ENCODE results near the gene CDK19.
"Not testable (repeated sequence)": the region's sequence is repeated elsewhere in the genome, so short reads cannot be mapped to it uniquely, and the experiment has no call there.

The CDK19 gene

GRCh38 chr6:110812719-110813118, 2.5 kb downstream of the CDK19 start:
- no peak for TF ChIP-seq CTCF (IDR thresholded peaks at IDR 0.05)
- no peak for DNase-seq
- H3K4me3 ChIP-seq = no peak overlapping the region
- H3K4me1 ChIP-seq = peaks cover 0 to 19% (median 15%) of the 10 kb centered on the region in 4 donors
- no peaks in the 10 kb centered on the region for H3K36me3 ChIP-seq
- intact Hi-C loops (cut with DNase I; ENCODE audit: low total_unique reads) = loop anchor here (10.0 kb wide), 1 partner anchor 1118 kb away; the partner anchor contains the start of genes AK9 and FIG4
- no peaks in the 10 kb centered on the region for H3K9me3 ChIP-seq
- H3K27me3 ChIP-seq = no peaks in the 10 kb centered on the region
- H3K27ac ChIP-seq = no peak overlapping the region

DNA sequence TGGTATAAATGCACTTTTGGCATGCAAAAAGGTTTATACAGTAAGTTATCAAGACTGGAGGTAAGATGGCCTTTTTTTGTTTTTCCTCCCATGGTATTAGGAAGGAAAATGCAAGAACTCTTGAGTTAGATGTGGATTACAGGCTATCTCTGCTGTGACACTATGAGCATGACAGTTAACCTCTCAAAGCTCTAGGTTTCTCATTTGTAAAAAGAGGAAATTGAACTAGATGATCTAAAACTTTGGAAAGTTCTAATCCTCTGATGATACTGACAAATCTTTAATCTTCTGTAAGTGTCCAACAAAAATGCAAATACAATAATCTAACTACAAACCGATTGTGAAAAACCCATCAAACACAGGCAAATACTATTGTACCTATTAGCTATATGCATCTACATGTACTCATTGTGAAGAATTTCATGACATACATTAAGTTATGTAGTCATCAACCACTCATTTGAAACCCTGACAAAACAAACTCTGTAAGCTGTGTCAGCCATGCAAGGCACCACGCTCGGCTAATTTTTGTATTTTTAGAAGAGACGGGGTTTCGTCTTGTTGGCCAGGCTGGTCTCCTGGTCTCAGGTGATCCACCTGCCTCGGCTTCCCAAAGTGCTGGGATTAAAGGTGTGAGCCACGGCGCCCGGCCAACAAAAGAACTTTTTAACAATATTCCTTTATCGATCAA, 4.2 kb downstream of the CDK19 start:
- Histone ChIP-seq H3K4me1 (peaks cover 0 to 15% (median 12%) of the 10 kb centered on the region in 4 donors), H3K27me3 (no peaks in the 10 kb centered on the region), H3K4me3 (no peak overlapping the region), H3K9me3 (no peaks in the 10 kb centered on the region), H3K36me3 (no peaks in the 10 kb centered on the region), H3K27ac (no peak overlapping the region)
- intact Hi-C loops (cut with DNase I; ENCODE audit: low total_unique reads) = loop anchor here (10.0 kb wide), 1 partner anchor 1116 kb away; the partner anchor contains the start of genes AK9 and FIG4
- TF ChIP-seq CTCF (IDR thresholded peaks at IDR 0.05) = no peak
- no peak for DNase-seq

GRCh38 chr6:110809792-110810191, 5.5 kb downstream of the CDK19 start:
- H3K4me1 ChIP-seq = peaks cover 0 to 13% (median 9%) of the 10 kb centered on the region in 4 donors
- no peak for DNase-seq
- no peak overlapping the region for H3K4me3 ChIP-seq
- H3K27me3 ChIP-seq = no peaks in the 10 kb centered on the region
- no peaks in the 10 kb centered on the region for H3K36me3 ChIP-seq
- no peaks in the 10 kb centered on the region for H3K9me3 ChIP-seq
- H3K27ac ChIP-seq = no peak overlapping the region
- intact Hi-C loops (cut with DNase I; ENCODE audit: low total_unique reads) = loop anchor here (10.0 kb wide), 1 partner anchor 1115 kb away; the partner anchor contains the start of genes AK9 and FIG4
- TF ChIP-seq CTCF (IDR thresholded peaks at IDR 0.05) = no peak

- H3K27me3 ChIP-seq; DNase-seq; H3K4me3 ChIP-seq; H3K36me3 ChIP-seq; H3K27ac ChIP-seq; intact Hi-C loops (cut with DNase I; ENCODE audit: low total_unique reads); H3K4me1 ChIP-seq: not testable (repeated sequence)
- peaks cover 0 to 13% (median 3%) of the 10 kb centered on the region in 3 donors for H3K9me3 ChIP-seq
These were observed 13.1 kb downstream of the CDK19 start for GRCh38 chr6:110802175-110802574.

DNA sequence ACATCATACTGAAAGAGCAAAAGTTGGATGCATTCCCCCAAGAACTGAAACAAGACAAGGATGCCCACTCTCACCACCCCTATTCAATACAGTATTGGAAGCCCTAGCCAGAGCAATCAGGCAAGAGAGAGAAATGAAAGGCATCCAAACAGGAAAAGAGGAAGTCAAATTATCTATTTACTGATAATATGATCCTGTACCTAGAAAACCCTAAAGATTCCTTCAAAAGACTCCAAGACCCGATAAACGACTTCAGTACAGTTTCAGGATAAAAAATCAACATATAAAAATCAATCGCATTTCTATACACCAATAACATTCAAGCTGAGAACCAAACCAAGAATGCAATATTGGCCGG, 14.5 kb downstream of the CDK19 start:
- intact Hi-C loops (cut with DNase I; ENCODE audit: low total_unique reads) = no loop called here
- H3K9me3 ChIP-seq = peaks cover 0 to 13% (median 3%) of the 10 kb centered on the region in 3 donors

More for the DNA sequence above, 14.5 kb downstream of the CDK19 start:
- Histone ChIP-seq H3K36me3 (no peaks in the 10 kb centered on the region), H3K4me1 (no peaks in the 10 kb centered on the region), H3K27me3 (no peaks in the 10 kb centered on the region), H3K27ac (no peak overlapping the region), H3K4me3 (no peak overlapping the region)
- DNase-seq = no peak
- TF ChIP-seq CTCF (IDR thresholded peaks at IDR 0.05) = no peak
